HepG2 (cell line): ENCODE measurements around the gene LAMTOR2. TPM values are rescaled to one million over a fixed set of nuclear protein-coding genes. Genes with fewer than 3 reads are reported as not detected.

ENCODE experiments used
- ATAC-seq: fragments of 200-7000 bp; cut with Tn5 transposase; 3 replicates; pipeline ENCODE4 v1.9.1; 2020; ENCODE audit warnings: mild to moderate bottlenecking, moderate library complexity
- BruUV-seq: library from RNA; stranded (reverse); fragments of 400-500 nt; replicated peaks from 2 replicates; lab custom pipeline; 2021; lab: Mats Ljungman, UMichigan
- CTCF ChIA-PET: fragments of 300-600 bp; formaldehyde crosslinking; extraction: SDS; loops from one replicate; lab custom pipeline; 2021; ENCODE audit warnings: low total read pairs, inconsistent platforms, low intra/inter-chr PET ratio; lab: Yijun Ruan, JAX
- POLR2A ChIA-PET: fragments of 350-600 bp; sonication (Branson Sonifier 250); formaldehyde crosslinking; loops from one replicate; lab custom pipeline; 2020; ENCODE audit warnings: antibody characterized with exemption, inconsistent platforms; lab: Yijun Ruan, JAX
- DNase-seq: peaks from one replicate; pipeline ENCODE4 v3.0.0-alpha.2; 2015; ENCODE audit warnings: low spot score
- FAIRE-seq: peaks from 3 replicates; lab custom pipeline; 2011; peaks lifted over from hg19 to GRCh38; lab: Jason Lieb, UNC
- H2AFZ ChIP-seq: one replicate; pipeline ENCODE4 v1.6.1; 2011; ENCODE audit warnings: low read length, inconsistent platforms
- H3K27ac ChIP-seq: fragments of 300-600 bp; 3 replicates; pipeline ENCODE4 v1.8.0; 2011; ENCODE audit warnings: mixed run types, mild to moderate bottlenecking, mixed read lengths, low read length, inconsistent platforms; ENCODE audit not compliant: insufficient read depth; ENCODE audit errors: extremely low read length
- H3K27me3 ChIP-seq, 2 experiments: fragments of 200-600 bp in 1 of 2; 2 replicates in 1 of 2; 3 replicates in 1 of 2; pipeline versions ENCODE4 v1.6.0 to v1.8.0; 2011; ENCODE audit warnings: low read length in 2 of 2, mild to moderate bottlenecking in 2 of 2, moderate library complexity in 2 of 2, inconsistent platforms in 1 of 2; ENCODE audit not compliant: insufficient read depth in 2 of 2, control insufficient read depth in 1 of 2
- H3K36me3 ChIP-seq, 2 experiments: fragments of 200-600 bp in 1 of 2; replicated peaks in 1 of 2; 2 replicates in 1 of 2; 3 replicates in 1 of 2; pipeline versions ENCODE4 v1.5.1 to v1.8.0; 2011; ENCODE audit warnings: low read length in 2 of 2, inconsistent platforms in 1 of 2; ENCODE audit not compliant: insufficient read depth in 2 of 2, control insufficient read depth in 1 of 2
- H3K4me1 ChIP-seq: 2 replicates; pipeline ENCODE4 v1.5.1; 2012; ENCODE audit warnings: low read length, inconsistent platforms; ENCODE audit not compliant: insufficient read depth
- H3K4me2 ChIP-seq: 2 replicates; pipeline ENCODE4 v1.6.0; 2011; ENCODE audit warnings: low read depth, low read length, inconsistent platforms
- H3K4me3 ChIP-seq, 3 experiments: fragments of 200-600 bp in 1 of 3; sonication (generic), shearing (Covaris generic) in 1 of 3; replicated peaks in 1 of 3; 2 replicates each; pipeline ENCODE4 v1.5.1; 2011 to 2016; ENCODE audit warnings: low read length in 3 of 3, inconsistent platforms in 2 of 3, low read depth in 2 of 3, mild to moderate bottlenecking in 2 of 3, control low read depth in 1 of 3, mixed read lengths in 1 of 3; ENCODE audit not compliant: insufficient read depth in 1 of 3
- H3K79me2 ChIP-seq: one replicate; pipeline ENCODE4 v1.6.1; 2011; ENCODE audit warnings: low read length, inconsistent platforms; ENCODE audit not compliant: insufficient read depth
- H3K9ac ChIP-seq: 2 replicates; pipeline ENCODE4 v1.6.0; 2011; ENCODE audit warnings: mild to moderate bottlenecking, low read depth, low read length, inconsistent platforms; ENCODE audit not compliant: insufficient read depth
- H3K9me3 ChIP-seq: 2 replicates; pipeline ENCODE4 v1.5.1; 2012; ENCODE audit warnings: mild to moderate bottlenecking, low read length
- H4K20me1 ChIP-seq: 2 replicates; pipeline ENCODE4 v1.6.0; 2011; ENCODE audit warnings: inconsistent platforms, mild to moderate bottlenecking, low read length, moderate library complexity; ENCODE audit not compliant: insufficient read depth
- CHD4 ChIP-seq: fragments of 200-600 bp; sonication (generic); IDR thresholded peaks from 2 replicates; pipeline ENCODE4 v1.7.0; 2017; ENCODE audit warnings: mild to moderate bottlenecking, low read length, borderline replicate concordance
- MED13 ChIP-seq: sonication (generic); formaldehyde crosslinking; IDR thresholded peaks from 2 replicates; pipeline ENCODE4 v1.5.0; 2020; ENCODE audit warnings: missing genetic modification reagents
- NFE2 ChIP-seq: sonication (generic); formaldehyde crosslinking; IDR thresholded peaks from 2 replicates; pipeline ENCODE4 v1.4.0; 2020; ENCODE audit warnings: missing genetic modification reagents
- RBAK ChIP-seq: sonication (generic); formaldehyde crosslinking; IDR thresholded peaks from 2 replicates; pipeline ENCODE4 v1.5.1; 2020; ENCODE audit warnings: mild to moderate bottlenecking, missing genetic modification reagents
- RBM22 ChIP-seq: fragments of 200-400 bp; formaldehyde crosslinking; optimal IDR thresholded peaks from 2 replicates; pipeline ENCODE3; 2017; ENCODE audit warnings: mild to moderate bottlenecking, low read length, moderate library complexity
- SMARCC2 ChIP-seq: fragments of 450-650 bp; IDR thresholded peaks from 2 replicates; pipeline ENCODE4 v1.6.1; 2017; ENCODE audit warnings: antibody characterized with exemption, mild to moderate bottlenecking
- SNRNP70 ChIP-seq: fragments of 200-400 bp; formaldehyde crosslinking; IDR thresholded peaks from 2 replicates; pipeline ENCODE4 v1.6.1; 2017; ENCODE audit warnings: mild to moderate bottlenecking, low read depth, low read length, moderate library complexity
- TFE3 ChIP-seq: IDR thresholded peaks from 2 replicates; pipeline ENCODE4 v1.6.1; 2016
- ZBTB21 ChIP-seq: sonication (generic); formaldehyde crosslinking; IDR thresholded peaks from 2 replicates; pipeline ENCODE4 v1.4.0; 2020; ENCODE audit warnings: missing genetic modification reagents
- ZFP36L2 ChIP-seq: sonication (generic); formaldehyde crosslinking; IDR thresholded peaks from 2 replicates; pipeline ENCODE4 v1.4.0; 2020; ENCODE audit warnings: missing genetic modification reagents
- ZNF503 ChIP-seq: sonication (generic); formaldehyde crosslinking; IDR thresholded peaks from 2 replicates; pipeline ENCODE4 v1.4.0; 2020; ENCODE audit warnings: missing genetic modification reagents
- ZNF563 ChIP-seq: sonication (generic); formaldehyde crosslinking; IDR thresholded peaks from 2 replicates; pipeline ENCODE4 v1.8.0; 2022; ENCODE audit warnings: mild to moderate bottlenecking, moderate library complexity, missing genetic modification reagents
- ZNF629 ChIP-seq: sonication (generic); formaldehyde crosslinking; conservative IDR thresholded peaks from 2 replicates; pipeline ENCODE4 v1.5.0; 2020; ENCODE audit warnings: missing genetic modification reagents
- WGBS: methylation state at CpG from one replicate; pipeline ENCODE4 v1.1.6; 2017; ENCODE audit warnings: low lambda C conversion rate; 5-methylcytosine and 5-hydroxymethylcytosine counted together
- in situ Hi-C: cut with HindIII; loops from 2 replicates; pipeline ENCODE4 v1.10.0; 2017; ENCODE audit warnings: low pct_unique_long_range_greater_than_20kb; ENCODE audit not compliant: extremely low pct_ligation_motif_present
- intact Hi-C: fragments of 100-400 bp; cut with micrococcal nuclease; formaldehyde crosslinking; loops from one replicate; pipeline ENCODE4 v1.10.0; 2022; ENCODE audit not compliant: unreplicated experiment
- polyA plus RNA-seq, 8 experiments: library from polyadenylated mRNA; depleted of rRNA in 3 of 8; stranded (reverse) in 7 of 8; unstranded in 1 of 8; fragments of >200 nt; fragmentation: Illumina TruSeq in 4 of 8; extraction: Trizol in 4 of 8; gene quantifications; 2 replicates each; pipeline versions ENCODE4 v1.2.1 to v1.2.3, GENCODE V29; 2011 to 2016; ENCODE audit warnings: low read depth in 4 of 8, missing spikeins in 1 of 8, mixed read lengths in 1 of 8; ENCODE audit not compliant: insufficient read depth in 1 of 8
- total RNA-seq, 5 experiments: library from RNA; depleted of rRNA; stranded (reverse); fragments of >200 nt; fragmentation: Illumina TruSeq; extraction: Trizol; gene quantifications; 2 replicates each; pipeline ENCODE4 v1.2.3, GENCODE V29; 2016; ENCODE audit warnings: low read depth in 1 of 5

LAMTOR2 gene
- total and polyA plus RNA-seq, 2 of the 13 experiments (the other 11 are each of a cell fraction or from before 2014, with no cell fraction given): 36.5 to 66.4 TPM

- peaks cover 32% of the 10 kb centered on the region for H3K4me1 ChIP-seq
- intact Hi-C loops: loop anchor here (10.0 kb wide), 1 partner anchor 57 kb away; no protein-coding TSS in a partner anchor
- H3K4me3 ChIP-seq: no peak overlapping the region
- in situ Hi-C loops: loop anchor here (10.0 kb wide), 1 partner anchor 117 kb away; the partner anchor contains the start of gene RXFP4
- ATAC-seq (peak; percentile 23; the same call in 2 of the 3 replicates), DNase-seq (no peak), FAIRE-seq (no peak)
- H3K4me2 ChIP-seq: no peak overlapping the region
- H3K79me2 ChIP-seq: no peaks in the 10 kb centered on the region
- H3K36me3 ChIP-seq: 0 out of 5 replicates have a peak, but pooled peaks cover 0 to 5% of the 10 kb centered on the region in 2 experiments
- H3K27me3 ChIP-seq: no peaks in the 10 kb centered on the region
- ChIA-PET POLR2A (interaction anchor here (1.3 kb wide), 1 partner anchor 117 kb away, joined by 3 read pairs; no protein-coding TSS in a partner anchor), CTCF (no interaction called here)
- no peak for TF ChIP-seq RBM22
- no peak for TF ChIP-seq CHD4
- no peak for TF ChIP-seq SMARCC2
- no peak for TF ChIP-seq ZFP36L2 (CRISPR knock-in tag)
- TF ChIP-seq ZNF503 (CRISPR knock-in tag): no peak
- no peak for TF ChIP-seq RBAK (CRISPR knock-in tag)
- TF ChIP-seq NFE2 (CRISPR knock-in tag): no peak
- no peak for TF ChIP-seq ZBTB21 (CRISPR knock-in tag)
- no peak for TF ChIP-seq ZNF563
- no peak for TF ChIP-seq SNRNP70
- no peak for TF ChIP-seq TFE3 (CRISPR knock-in tag)
- TF ChIP-seq ZNF629 (CRISPR knock-in tag): no peak
- no peak for TF ChIP-seq MED13 (CRISPR knock-in tag)
- H3K9me3 ChIP-seq: no peaks in the 10 kb centered on the region
- BruUV-seq: no TSS peak
- no peak overlapping the region for H3K27ac ChIP-seq
- no peaks in the 10 kb centered on the region for H4K20me1 ChIP-seq
- no peak overlapping the region for H3K9ac ChIP-seq
- H2AFZ ChIP-seq: no peak overlapping the region
- 86% methylated on average over 3 of the region's 3 CpGs for WGBS
These were observed 7.6 kb downstream of the LAMTOR2 start for GRCh38 chr1:156062189-156062588.
